Osteocyte (in vitro differentiated cells): ENCODE data around the gene CES3. TPM values are rescaled to one million over a fixed set of nuclear protein-coding genes. Genes with fewer than 3 reads are reported as not detected.

Experiments
- DNase-seq: peaks from one replicate; pipeline ENCODE4 v3.0.0; 2021; ENCODE audit warnings: mixed read lengths; ENCODE audit not compliant: unreplicated experiment; ENCODE audit errors: extremely low spot score
- H3K27ac Mint-ChIP-seq: one replicate; pipeline ENCODE4 v1.8.0; 2021; ENCODE audit warnings: mild to moderate bottlenecking, mixed read lengths; ENCODE audit not compliant: unreplicated experiment
- H3K27me3 Mint-ChIP-seq: one replicate; pipeline ENCODE4 v1.8.0; 2021; ENCODE audit warnings: mixed read lengths; ENCODE audit not compliant: unreplicated experiment
- H3K36me3 Mint-ChIP-seq: one replicate; pipeline ENCODE4 v1.8.0; 2021; ENCODE audit warnings: mixed read lengths; ENCODE audit not compliant: unreplicated experiment
- H3K4me1 Mint-ChIP-seq: one replicate; pipeline ENCODE4 v1.8.0; 2021; ENCODE audit warnings: mixed read lengths; ENCODE audit not compliant: unreplicated experiment
- H3K4me3 Mint-ChIP-seq: one replicate; pipeline ENCODE4 v1.8.0; 2021; ENCODE audit warnings: mild to moderate bottlenecking, moderate library complexity, mixed read lengths; ENCODE audit not compliant: unreplicated experiment
- H3K9me3 Mint-ChIP-seq: one replicate; pipeline ENCODE4 v1.8.0; 2021; ENCODE audit warnings: mixed read lengths; ENCODE audit not compliant: unreplicated experiment
- total RNA-seq: library from RNA; stranded (reverse); gene quantifications from 2 replicates; pipeline ENCODE4 v1.2.1, GENCODE V29; 2021
- TF ChIP-seq, protein P1 (sequence below): fragments of 200-600 bp; sonication (generic); IDR thresholded peaks from 2 replicates; pipeline ENCODE4 v1.5.0; 2021; ENCODE audit warnings: antibody characterized with exemption, mild to moderate bottlenecking, moderate library complexity

CES3 gene
- total RNA-seq, 1 donor from 2014 or later = 0.24 TPM

DNA sequence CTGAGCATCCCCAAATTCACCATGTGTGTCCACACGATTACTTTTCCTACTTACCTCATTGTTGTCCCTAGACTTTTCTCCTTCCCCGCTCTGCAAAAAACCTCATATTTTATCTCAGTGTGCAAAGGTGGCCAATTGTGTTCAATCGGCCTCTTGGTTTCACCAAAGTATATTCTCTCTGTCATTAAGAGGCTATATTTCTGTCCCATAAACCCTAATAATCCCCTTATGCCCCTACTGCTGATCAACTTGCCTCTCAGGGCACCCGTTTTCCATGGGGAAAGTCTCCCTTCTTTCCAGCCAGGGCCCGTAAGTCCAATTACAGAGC lies 14.1 kb upstream of the CES3 start:
- Mint-ChIP-seq H3K27me3 (peaks cover 16% of the 10 kb centered on the region), H3K4me3 (no peak overlapping the region), H3K9me3 (peaks cover 8% of the 10 kb centered on the region), H3K4me1 (no peaks in the 10 kb centered on the region), H3K27ac (no peak overlapping the region), H3K36me3 (peaks cover 16% of the 10 kb centered on the region)
- no peak for DNase-seq
- TF ChIP-seq, protein P1, sequence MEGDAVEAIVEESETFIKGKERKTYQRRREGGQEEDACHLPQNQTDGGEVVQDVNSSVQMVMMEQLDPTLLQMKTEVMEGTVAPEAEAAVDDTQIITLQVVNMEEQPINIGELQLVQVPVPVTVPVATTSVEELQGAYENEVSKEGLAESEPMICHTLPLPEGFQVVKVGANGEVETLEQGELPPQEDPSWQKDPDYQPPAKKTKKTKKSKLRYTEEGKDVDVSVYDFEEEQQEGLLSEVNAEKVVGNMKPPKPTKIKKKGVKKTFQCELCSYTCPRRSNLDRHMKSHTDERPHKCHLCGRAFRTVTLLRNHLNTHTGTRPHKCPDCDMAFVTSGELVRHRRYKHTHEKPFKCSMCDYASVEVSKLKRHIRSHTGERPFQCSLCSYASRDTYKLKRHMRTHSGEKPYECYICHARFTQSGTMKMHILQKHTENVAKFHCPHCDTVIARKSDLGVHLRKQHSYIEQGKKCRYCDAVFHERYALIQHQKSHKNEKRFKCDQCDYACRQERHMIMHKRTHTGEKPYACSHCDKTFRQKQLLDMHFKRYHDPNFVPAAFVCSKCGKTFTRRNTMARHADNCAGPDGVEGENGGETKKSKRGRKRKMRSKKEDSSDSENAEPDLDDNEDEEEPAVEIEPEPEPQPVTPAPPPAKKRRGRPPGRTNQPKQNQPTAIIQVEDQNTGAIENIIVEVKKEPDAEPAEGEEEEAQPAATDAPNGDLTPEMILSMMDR = no peak

DNA sequence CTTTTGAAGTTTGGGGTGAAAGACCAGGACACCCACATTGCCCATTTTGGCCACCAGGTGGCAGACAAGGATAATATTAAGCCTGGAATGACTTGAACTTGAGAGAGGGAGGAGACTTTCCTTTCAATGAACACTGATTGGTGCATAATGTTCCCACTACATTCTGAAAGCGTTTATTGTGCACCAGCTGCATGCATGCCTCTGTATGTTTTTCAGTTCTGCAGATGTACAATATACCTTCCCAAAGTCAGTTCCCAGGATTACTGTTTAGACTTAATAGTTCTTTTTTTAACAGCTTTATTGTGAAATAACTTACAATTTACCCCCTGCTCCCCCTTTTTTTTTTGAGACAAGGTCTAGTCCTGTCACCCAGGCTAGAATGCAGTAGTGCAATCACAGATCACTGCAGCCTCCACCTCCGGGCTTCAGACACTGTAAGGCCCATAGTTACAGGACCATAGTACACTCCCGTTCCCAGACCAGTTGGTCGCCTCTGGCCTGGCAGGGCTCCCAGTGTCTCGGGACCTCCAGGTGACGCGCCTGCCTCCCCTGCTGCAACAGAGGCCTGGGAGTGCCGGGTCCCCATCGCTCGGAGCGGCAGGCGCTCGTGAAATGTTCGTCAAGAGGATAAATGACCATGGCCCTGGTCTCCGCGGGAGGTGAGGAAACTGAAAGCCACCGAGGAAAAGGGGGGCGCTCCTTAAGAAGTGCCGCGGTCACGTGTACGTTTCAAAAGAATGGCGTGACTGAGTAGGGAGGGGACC lies 13.6 kb upstream of the CES3 start:
- peak; percentile 92 for DNase-seq
- peaks cover 11% of the 10 kb centered on the region for H3K36me3 Mint-ChIP-seq
- TF ChIP-seq, protein P1 = peak; percentile 88
- H3K27me3 Mint-ChIP-seq = peaks cover 18% of the 10 kb centered on the region
- H3K27ac Mint-ChIP-seq = no peak overlapping the region
- H3K4me3 Mint-ChIP-seq = no peak overlapping the region
- H3K9me3 Mint-ChIP-seq = peaks cover 9% of the 10 kb centered on the region
- no peaks in the 10 kb centered on the region for H3K4me1 Mint-ChIP-seq

DNA sequence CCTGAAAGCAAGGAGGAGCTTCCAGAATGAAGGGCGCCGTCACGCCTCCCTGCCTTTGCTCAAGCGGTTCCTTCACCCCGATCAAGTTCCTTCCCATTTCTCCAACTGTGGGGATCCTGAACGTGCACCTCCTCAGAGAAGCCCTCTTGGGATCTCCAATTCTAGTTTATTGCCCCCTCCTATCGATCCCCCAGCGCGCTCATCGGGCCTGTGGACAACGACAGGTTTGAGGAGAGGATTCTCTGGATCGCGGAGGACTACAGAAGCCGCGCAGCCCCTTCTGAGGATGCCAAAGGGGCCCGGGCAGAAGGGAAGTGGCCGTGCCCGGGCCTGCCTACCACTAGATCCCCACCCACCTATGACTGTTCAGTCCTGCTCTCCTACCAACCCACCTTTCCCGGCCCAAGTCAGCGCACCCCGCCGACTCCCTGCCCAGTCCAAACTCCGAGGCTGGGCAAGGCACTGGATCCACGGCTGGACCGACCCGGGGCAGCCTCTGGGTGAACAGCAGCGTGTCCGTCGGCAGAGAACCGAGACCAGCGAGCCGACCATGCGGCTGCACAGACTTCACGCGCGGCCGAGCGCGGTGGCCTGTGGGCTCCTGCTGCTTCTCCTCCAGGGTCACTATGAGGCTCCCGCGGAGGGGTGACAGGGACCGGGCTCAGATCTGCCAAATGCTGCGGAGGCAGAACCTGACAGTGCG lies 12.8 kb upstream of the CES3 start:
- H3K27me3 Mint-ChIP-seq = peaks cover 18% of the 10 kb centered on the region
- H3K27ac Mint-ChIP-seq = no peak overlapping the region
- H3K4me1 Mint-ChIP-seq = no peaks in the 10 kb centered on the region
- TF ChIP-seq, protein P1 = no peak
- H3K36me3 Mint-ChIP-seq = peaks cover 7% of the 10 kb centered on the region
- H3K9me3 Mint-ChIP-seq = peaks cover 9% of the 10 kb centered on the region
- no peak overlapping the region for H3K4me3 Mint-ChIP-seq
- DNase-seq = no peak

DNA sequence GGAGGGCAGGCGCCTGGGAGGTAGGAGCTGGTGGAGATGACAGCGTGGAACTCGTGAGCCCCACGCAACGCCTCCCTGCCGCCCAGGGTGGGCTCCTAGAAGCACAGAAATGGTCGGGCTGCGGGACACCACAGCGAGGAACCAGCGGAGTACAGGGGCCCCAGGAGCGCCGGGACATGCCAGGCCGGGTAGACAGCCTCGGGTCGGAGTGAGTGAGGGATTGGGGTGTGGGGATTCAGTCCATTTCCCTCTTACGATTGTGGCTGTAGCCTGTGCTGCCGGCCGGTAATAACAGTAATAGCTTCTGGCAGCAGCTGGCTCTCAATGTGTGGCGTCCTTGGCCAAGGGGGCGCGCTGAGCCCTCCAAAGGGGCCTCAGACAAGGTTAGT lies 12.2 kb upstream of the CES3 start:
- Mint-ChIP-seq H3K27ac (no peak overlapping the region), H3K36me3 (peaks cover 6% of the 10 kb centered on the region), H3K27me3 (peaks cover 19% of the 10 kb centered on the region), H3K4me3 (no peak overlapping the region), H3K9me3 (peaks cover 9% of the 10 kb centered on the region), H3K4me1 (no peaks in the 10 kb centered on the region)
- TF ChIP-seq, protein P1 = no peak
- no peak for DNase-seq

DNA sequence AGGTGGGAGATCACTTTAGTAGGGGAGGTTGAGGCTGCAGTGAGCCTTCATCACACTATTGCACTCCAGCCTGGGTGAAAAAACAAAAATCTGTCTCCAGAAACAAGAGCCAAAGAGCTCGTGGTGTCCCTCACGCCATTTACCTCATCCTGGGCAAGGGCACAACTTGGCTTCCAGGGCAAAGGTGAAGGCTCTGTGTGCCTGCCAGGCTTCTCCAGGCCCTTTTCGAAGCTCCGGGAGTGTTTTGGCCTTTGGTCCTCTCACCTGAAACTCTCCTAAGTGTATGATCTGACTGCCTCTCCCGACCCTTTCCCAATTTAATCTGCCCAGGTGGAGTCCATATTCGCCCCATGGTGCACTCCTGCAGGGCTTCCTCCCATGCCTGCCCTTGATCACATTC lies 11.6 kb upstream of the CES3 start:
- DNase-seq = no peak
- TF ChIP-seq, protein P1 = no peak
- Mint-ChIP-seq H3K4me3 (no peak overlapping the region), H3K27me3 (peaks cover 21% of the 10 kb centered on the region), H3K36me3 (peaks cover 3% of the 10 kb centered on the region), H3K4me1 (no peaks in the 10 kb centered on the region), H3K9me3 (peaks cover 9% of the 10 kb centered on the region), H3K27ac (no peak overlapping the region)
